ENCODE data around the gene SOAT2.

SOAT2 gene

GRCh38 chr12:53065470-53065869 is 37.8 kb upstream of the SOAT2 start:
- no peak for DNase-seq (ENCODE audit: low read depth in 3 of 3)

GRCh38 chr12:53065975-53066931 is 37.0 kb upstream of the SOAT2 start:
- DNase-seq (ENCODE audit: low read depth in 3 of 3) = peak in 2 of 3 experiments; percentile 49 to 63

- DNase-seq (ENCODE audit: low read depth in 3 of 3) = no peak
Observed at GRCh38 chr12:53067074-53067992, 36.0 kb upstream of the SOAT2 start.

- DNase-seq (ENCODE audit: low read depth in 3 of 3) = no peak
Observed at GRCh38 chr12:53067993-53068770, 35.1 kb upstream of the SOAT2 start.

GRCh38 chr12:53068811-53069585 is 34.3 kb upstream of the SOAT2 start:
- DNase-seq (ENCODE audit: low read depth in 3 of 3) = no peak

- DNase-seq (ENCODE audit: low read depth in 3 of 3) = no peak
Observed at GRCh38 chr12:53069621-53070410, 33.5 kb upstream of the SOAT2 start.

- DNase-seq (ENCODE audit: low read depth in 3 of 3) = no peak
Observed at GRCh38 chr12:53070877-53071492, 32.3 kb upstream of the SOAT2 start.

GRCh38 chr12:53071591-53072551 is 31.4 kb upstream of the SOAT2 start:
- no peak for DNase-seq (ENCODE audit: low read depth in 3 of 3)

- DNase-seq (ENCODE audit: low read depth in 3 of 3) = no peak
Observed at GRCh38 chr12:53073881-53074280, 29.4 kb upstream of the SOAT2 start.

- no peak for DNase-seq (ENCODE audit: low read depth in 3 of 3)
Observed at GRCh38 chr12:53074283-53074998, 28.8 kb upstream of the SOAT2 start.

GRCh38 chr12:53074999-53075370 is 28.3 kb upstream of the SOAT2 start:
- no peak for DNase-seq (ENCODE audit: low read depth in 3 of 3)

GRCh38 chr12:53076461-53076860 is 26.8 kb upstream of the SOAT2 start:
- DNase-seq (ENCODE audit: low read depth in 3 of 3) = no peak

GRCh38 chr12:53077030-53077429 is 26.3 kb upstream of the SOAT2 start:
- DNase-seq (ENCODE audit: low read depth in 3 of 3) = no peak

- no peak for DNase-seq (ENCODE audit: low read depth in 3 of 3)
Observed at GRCh38 chr12:53078425-53079225, 24.7 kb upstream of the SOAT2 start.

GRCh38 chr12:53079226-53080117 is 23.8 kb upstream of the SOAT2 start, which contains the start of gene SPRYD3:
Gene SPRYD3 (minus strand): TSS chr12:53079390. CDS start chr12:53079333, 57 bp downstream.
- peak; percentile 90 to 97 (median 95) for DNase-seq (ENCODE audit: low read depth in 3 of 3)

All from stimulated activated CD4-positive, alpha-beta T cell treated with anti-CD3 and anti-CD28 coated beads, TNF-alpha, amount 100 ng/mL, for 24 hours (primary cell).